GM19463 (cell line): Measurements from ENCODE around the gene FBN2.
"Not testable (repeated sequence)": the region's sequence is repeated elsewhere in the genome, so short reads cannot be mapped to it uniquely, and the experiment has no call there.

Source experiments
- ATAC-seq: cut with Tn5 transposase; IDR thresholded peaks from one replicate; pipeline ENCODE4 v1.9.1; 2021; ENCODE audit warnings: mild to moderate bottlenecking, moderate library complexity; ENCODE audit not compliant: unreplicated experiment

The FBN2 gene

DNA sequence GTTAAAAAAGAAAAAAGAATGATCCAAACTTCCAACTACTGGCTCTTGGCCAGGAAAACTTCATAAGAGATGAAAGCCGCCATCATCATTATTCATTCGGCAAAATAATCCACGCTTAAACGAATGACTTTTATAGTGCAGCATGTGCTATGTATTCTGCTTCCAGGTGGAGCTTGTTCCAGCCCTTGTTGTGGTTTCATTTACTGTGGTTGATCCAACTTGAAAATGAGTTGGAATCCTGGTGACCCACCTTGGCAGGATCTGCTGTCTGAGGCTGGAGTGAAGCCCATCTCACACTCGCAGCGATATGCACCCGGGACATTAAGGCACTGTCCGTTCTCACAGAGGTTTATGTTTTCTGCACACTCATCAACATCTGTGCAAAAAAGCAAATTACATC lies 209.6 kb downstream of the FBN2 start:
- ATAC-seq, result no peak

DNA sequence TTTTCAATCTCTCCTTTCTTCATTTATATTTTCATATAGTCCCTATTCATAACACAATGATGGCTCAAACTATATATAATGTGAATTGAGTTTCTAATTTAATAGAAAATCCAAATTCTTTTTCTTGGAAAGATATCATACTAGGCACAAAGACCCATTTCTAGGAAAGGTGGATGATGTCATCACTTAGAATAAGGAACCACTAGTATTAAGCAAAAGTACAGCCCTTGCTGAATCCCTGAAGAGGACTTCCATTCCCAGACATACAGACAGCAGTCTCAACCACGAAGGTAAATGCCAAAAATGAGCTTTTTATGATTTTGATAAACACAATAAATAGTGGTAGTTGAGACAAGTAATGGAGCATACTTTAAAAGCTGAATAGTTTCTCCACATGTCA lies 210.0 kb downstream of the FBN2 start:
- no peak for ATAC-seq

DNA sequence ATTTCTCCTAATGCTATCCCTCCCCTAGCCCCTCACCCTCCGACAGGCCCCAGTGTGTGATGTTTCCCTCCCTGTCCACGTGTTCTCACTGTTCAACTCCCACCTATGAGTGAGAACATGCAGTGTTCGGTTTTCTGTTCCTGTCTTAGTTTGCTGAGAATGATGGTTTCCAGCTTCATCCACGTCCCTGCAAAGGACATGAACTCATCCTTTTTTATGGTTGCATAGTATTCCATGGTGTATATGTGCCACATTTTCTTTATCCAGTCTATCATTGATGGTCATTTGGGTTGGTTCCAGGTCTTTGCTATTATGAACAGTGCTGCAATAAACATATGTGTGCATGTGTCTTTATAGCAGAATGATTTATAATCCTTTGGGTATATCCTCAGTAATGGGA lies 216.6 kb downstream of the FBN2 start:
- ATAC-seq, result not testable (repeated sequence)

DNA sequence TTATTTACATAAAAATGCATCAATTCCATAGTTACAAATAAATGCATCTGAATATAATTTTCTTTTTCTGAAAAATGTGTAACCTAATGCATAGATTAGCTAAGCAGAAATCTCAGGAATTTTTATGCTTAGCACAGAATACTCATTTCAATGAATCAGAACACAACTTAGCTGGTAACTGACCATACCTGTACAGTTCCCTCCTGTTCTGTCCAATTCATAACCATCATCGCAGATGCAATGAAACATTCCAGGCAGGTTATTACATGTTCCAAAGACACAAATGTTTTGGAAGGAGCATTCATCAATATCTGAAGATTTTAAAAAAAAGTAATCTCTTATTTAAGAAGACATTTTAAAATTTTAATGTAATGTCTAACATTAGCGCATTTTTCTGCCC lies 219.4 kb downstream of the FBN2 start:
- ATAC-seq, result no peak

DNA sequence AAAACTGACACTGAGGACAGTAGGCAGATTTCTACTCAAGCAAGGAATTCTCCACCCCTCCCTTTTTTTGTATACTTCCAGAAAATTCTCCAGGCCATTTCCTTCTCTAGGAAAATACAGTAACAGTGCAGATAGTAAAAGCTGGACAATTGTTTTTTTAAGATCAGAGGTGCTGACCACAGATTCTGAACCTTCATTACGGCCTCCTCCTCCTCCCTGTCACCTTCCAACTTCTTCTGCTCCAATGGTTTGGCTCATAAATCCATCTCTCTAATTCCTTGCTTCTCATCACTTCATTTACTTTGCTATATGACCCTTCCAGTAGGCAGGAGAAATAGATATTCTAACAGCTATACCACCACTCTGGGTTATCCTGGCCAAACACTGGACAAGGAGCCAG lies 220.6 kb downstream of the FBN2 start:
- ATAC-seq, result no peak

DNA sequence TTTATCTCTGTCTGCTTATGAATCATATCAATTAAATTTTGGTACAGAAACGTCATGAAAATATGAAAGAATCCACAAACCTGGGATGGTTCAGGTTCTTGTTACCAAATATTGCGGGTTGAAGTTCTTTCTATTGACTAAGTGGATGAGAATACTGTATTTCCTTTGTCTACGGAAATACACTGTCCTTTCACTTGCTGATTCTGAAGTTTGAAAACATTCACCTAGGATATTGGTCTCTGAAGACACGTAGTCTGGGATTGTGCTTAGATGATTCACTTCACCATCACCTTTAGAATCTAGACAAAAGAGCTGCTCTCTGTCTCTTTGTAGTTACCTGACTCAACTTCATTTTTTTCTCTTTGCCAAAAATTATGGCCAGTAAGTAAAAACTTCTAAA lies 222.4 kb downstream of the FBN2 start:
- no peak for ATAC-seq

DNA sequence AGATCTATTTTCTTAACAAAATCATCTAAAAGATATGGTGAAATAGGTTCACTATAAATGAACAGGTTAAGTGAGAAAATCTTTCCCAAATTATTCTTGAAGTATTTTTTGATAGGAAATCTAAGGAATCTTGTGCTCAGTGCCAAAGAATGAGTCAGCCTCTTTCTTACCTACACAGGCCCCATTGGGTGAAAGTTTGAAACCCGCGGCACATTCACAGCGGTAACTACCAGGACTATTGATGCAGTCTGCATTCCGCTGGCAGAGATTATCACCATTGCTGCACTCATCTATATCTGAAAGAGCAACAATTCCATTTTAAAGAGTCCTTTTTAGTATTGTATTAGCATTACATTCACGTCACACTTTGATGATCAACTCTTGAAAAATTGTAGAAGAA lies 232.7 kb downstream of the FBN2 start:
- ATAC-seq, result no peak

DNA sequence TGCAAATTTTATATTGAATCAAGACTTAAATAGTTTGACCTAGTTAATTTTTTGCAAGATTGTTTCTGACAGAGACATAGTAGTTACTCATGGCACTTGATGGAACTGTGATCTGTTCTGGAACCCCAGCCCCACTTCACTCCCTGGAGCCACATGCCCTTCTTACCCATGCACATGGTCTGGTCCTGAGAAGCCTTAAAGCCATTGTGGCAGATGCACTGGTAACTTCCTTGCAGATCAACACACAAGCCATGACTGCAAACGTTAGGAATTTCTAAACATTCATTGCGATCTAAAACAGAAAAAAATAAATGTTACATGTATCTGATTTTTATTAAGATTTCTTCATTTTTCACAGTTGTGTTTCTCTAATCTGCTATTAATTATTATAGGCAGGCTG lies 233.3 kb downstream of the FBN2 start:
- ATAC-seq, result no peak

DNA sequence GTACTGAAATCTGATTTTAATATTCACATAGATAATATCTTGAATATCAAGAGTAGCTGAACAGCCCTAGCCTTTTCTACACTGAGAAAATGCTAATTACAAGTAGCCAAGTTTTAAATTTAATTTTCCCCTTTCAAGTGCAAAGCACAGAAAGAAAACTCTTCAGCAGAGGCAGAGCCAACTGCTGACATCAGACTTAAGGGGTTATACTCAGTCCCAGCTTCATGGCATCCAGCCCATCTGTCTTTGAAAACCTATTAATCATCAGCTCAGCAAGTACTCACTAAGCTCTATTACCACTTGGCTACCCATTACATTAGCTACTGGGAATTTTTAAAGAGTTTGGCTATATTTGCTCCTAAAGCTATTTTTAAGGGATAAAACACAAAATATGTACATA lies 234.0 kb downstream of the FBN2 start:
- ATAC-seq, result no peak

DNA sequence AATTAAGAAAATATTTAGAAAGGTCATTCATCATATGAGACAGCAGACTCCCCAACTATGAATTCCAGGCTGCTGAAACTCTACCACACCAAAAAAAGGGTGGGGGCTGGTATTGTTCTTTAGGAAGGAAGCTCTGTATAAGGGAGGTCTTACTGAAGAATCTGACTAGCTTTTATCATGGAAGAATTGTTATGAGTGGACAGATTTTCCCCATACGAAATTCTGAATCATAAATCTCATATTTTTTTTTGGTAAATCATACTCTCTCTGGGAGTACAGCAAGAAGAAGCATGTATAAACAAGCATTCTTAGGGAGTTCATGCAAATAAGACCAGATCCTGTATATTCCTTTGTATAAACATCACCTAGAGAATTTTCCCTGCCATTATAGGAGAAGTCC lies 234.5 kb downstream of the FBN2 start:
- ATAC-seq, result no peak

DNA sequence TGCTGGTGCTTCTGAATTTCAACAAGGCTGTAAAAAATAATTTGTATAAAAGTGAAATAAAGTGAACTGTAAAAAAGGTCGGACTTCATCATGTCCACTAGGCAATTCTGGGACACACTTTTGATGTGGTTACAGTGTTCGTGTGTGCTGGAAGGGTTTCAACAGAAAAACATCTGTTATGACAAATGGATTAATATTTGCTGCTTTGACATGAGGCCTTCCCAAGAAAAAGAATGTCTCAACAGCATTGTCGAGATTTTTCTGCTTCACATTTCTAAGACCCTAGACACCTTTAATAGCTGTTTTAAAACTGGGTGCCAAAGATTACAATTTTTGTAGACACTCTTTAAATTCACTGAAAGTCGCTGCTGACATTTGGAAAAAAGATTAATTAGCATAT lies 237.9 kb downstream of the FBN2 start:
- no peak for ATAC-seq

DNA sequence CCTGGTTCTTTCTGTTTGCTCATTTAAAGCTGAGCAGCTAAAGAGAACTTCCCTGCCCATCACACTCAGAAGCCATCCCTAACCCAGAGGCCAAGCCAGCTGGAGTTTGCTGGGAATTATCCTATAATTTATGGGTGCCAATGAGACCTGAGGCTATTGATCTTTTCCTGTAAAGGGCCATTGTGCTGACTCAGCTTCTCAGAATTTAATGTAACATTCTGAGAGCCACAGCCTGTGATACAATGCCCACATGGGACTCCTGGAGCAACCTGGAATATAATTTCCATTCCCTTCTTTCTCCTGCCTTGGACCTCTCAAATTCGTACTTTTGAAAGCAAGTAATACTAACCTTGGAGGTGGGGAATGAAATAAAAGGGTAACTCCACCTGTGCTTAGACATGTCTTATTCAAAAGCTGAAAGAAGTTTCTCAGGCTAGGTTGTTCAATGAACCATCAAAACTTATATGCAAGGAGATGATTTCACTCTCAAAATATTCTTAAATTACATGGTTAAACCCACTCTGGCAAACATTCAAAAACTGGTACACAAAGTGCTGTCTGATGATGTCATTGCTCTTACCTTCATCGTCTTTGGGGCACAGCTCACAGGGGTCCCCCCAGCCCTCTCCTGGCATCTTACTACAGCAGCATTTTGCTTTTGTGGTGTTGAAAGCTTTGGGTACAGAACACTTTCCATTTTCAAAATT lies 247.7 kb downstream of the FBN2 start:
- no peak for ATAC-seq

DNA sequence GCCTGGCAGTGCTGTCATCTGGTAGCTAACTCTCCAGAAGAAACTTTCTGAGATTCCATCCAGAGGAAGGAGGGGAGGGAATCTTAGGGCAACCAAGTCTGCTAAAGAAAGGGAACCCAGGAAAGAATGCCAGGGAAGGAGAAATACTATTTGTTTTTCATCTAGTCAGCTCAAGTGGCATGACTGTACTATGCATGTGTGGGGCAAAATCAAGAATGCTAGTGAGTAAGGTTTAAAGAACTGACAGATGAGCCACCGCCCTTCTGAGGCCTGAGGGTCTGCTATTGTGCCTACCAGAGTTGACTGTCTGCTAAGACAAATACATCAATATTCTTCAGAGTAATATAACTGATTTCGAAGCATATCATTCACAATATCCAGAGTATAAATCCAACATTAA lies 250.3 kb downstream of the FBN2 start:
- ATAC-seq, result no peak

DNA sequence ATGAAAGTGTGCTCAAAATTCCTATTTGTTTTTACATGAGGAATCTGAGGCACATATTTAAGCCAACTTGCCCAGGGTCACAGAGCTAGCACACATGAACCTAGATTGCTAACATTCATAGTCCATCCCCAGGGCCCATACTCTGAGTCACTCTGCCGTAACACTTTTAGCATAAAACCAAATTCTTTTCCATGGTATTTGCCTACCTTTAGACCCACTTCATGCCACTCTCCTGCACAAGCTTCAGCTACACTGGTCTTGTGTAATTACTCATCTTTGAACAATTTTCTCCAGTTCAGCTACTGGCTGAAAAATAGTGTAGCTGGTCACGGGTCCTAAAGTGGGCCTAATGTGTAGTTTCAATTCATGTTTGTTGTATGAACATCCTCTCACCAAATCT lies 253.8 kb downstream of the FBN2 start:
- no peak for ATAC-seq

DNA sequence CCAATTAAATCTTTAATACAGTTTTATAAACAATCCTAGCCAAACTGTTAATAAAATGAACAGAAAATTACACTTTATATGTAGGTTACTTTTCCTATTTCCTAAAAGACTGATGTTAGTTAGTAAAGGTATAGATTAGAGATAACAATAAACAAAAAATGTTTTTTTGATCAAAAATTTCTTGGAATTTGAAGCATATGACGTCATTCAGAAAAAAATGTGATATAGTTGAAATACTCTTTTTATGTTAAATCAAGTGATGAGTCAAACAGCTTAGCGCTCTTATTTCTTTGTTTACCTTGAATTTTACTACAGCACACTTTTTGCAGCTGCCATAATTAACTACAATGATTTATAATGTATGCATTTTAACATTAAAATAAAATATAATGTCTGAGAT lies 258.7 kb downstream of the FBN2 start:
- ATAC-seq, result no peak

DNA sequence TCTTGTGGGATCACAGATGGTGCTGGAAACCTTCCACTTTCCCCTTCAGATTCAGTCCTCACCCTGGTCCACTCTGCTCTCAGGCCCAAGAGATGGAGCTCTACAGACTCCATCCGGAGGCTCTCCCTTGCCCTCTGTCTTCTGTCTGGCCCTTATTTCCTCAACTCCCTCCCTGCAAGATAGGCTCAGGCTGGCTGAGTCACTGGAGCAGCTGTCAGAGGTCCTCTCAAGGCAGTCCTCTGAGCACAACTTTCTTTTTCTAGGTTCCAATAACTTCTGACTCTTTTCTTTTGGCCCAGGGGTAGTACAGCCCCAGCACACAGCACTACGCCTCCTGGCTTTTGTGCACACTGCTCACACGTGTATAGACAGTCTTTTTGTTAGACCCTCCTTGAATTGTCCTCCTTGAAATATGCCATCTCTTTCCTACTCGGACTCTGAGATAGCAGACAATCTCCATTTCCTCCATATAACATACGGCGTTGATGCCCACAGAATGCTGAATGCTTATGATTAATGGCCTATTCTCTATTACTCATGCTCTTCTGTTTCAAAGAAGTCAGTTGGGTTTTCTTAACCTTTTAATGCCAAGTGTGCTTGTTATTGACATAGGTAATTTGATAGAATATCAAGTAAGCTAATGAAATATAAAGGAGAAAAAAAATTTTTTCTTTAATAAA lies 261.4 kb downstream of the FBN2 start:
- ATAC-seq, result no peak

DNA sequence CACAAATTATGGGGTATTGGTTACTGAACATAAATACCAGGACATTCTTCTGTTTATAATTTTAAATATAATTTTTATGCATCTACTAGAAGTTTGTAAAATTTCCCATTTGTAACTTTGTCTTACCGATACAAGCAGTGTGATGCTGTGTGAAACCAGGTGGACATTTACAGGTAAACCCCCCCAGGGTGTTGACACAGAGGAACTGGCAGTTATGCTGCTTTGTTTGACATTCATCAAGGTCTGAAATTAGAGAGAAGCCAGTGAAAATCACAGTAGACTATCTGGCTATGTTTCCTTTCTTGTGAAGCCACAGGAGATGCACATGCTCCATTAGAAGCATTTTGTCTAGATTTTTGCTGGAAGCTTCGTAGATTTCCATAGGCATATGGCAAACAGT lies 263.6 kb downstream of the FBN2 start:
- ATAC-seq, result no peak

DNA sequence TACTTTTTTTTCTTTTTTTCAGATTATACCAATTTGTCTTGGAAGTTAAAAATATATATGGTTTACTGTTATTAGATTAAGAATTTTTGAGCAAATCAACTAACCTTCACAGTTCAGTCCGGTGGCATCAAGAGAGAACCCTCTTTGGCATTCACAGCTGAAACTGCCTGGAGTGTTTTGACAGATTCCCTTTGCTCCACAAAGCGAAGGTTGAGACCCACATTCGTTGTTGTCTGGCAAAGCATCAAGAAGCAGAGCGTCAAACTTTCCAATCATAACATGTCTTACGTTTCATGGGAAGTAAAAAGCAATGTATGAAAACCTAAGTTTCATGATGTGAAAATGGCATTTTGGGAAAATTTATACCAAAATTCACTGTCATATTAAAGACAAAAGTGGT lies 264.3 kb downstream of the FBN2 start:
- no peak for ATAC-seq

DNA sequence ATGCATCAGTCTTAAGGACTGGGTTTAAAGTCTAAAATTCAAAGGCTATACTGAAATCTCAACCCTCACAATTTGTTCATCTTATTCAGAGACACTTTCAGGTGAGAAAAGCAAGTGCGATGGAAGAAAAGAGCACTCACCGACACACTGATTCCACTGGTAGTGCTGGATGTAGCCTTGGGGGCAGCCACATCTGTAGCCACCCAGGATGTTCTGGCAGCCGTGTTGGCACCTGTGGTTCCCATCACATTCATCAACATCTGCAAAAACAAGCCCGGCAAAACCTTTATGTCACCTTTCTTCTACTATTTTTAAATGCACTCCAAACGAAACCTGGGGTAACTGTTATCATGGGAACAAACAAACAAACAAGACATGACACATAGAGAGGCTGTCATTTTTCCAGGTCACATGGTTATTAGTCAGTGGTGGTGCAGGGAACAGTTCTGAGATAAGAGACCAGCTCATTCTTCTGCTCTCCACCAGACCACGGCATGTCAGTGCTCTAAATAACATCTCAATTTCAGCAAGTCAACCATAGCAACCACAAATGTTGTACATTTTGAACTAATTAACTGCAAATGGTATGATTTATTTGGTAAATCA lies 266.1 kb downstream of the FBN2 start:
- ATAC-seq, result no peak

DNA sequence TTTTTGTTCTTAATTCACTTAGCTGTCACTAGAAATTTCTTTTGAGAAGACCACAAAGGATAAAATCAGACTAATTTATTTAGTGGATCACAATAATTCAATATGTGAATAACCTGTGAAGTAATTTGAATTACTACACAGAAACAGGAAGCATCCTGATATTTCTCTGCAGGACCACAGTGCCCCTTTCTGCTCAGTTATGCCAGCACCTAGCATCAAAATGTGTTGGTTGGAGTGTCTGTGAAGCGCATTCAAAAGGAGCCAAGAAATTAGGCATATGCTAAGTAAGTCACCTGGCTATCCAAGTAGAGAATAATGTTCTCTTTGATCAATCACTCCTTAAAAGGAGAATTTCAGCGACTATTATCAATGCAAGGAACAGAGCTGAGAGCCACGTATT lies 267.0 kb downstream of the FBN2 start:
- no peak for ATAC-seq

DNA sequence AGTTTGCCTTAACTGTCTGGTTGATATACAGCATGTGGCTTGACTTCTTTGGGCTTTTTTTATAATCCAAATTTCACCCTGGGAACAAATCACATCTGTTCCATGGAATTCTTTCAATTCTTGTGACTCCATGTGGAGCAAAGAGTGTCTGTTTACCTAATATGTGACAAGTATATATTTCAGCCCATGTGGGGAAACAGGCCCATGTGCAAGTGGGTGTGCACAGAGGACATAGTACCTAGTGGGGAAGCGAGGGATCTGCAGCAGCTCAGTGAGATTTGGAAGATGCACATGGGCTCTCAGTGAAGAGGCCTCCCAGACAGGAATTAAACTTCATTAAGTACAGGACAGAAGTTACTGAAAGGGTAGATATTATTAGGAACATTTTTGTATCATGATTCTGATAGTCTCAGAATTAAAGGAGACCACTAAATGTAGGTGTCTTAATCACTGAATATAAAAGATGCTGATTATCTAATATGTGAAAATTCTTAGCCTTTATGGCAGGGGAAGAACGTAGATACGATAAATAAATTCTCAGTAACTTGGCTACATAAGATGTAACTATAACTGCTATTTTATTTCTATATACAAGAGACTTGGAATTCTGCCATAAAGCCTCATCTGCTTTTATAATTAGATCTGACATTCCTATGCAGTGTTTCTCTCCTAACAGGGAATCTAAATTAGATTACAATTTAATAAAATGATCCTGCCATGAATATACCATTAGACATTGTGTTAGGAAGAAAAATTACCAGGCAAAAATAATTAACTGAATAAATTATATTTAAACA lies 273.3 kb downstream of the FBN2 start:
- no peak for ATAC-seq

DNA sequence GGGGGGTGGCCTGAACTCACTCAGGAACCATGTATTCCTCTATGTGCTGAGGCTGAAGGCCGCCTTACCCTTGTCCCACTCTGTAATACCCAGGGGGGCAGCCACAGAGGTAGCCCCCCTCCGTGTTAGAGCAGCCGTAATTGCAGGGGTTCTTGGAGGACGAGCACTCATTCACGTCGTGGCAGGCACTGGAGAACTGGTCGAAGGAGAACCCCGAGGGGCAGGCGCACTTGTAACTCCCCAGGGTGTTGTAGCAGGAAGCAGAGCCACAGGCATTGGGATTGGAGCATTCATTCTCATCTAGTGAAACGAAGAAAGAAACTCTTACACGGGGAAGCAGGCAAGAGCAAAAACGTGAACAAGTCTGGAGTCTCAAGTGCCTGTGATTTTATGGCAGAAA lies 274.7 kb downstream of the FBN2 start:
- ATAC-seq, result no peak
